Activated B cell treated with CpG ODN at 0.5 μM for 24 hours (primary cell): Measurements from ENCODE around the gene INSC. TPM values are rescaled to one million over a fixed set of nuclear protein-coding genes. Genes with fewer than 3 reads are reported as not detected.

Experiments used
- ATAC-seq: fragments of 200-7000 bp; cut with Tn5 transposase; one replicate; pipeline ENCODE4 v1.10.0; 2021; ENCODE audit warnings: low read depth, mild to moderate bottlenecking, moderate library complexity
- CTCF ChIA-PET: fragments of 350-600 bp; sonication (Branson Sonifier 250); formaldehyde crosslinking; loops from one replicate; lab custom pipeline; 2021; ENCODE audit warnings: antibody characterized with exemption; lab: Charles Lee
- POLR2A ChIA-PET: fragments of 350-600 bp; sonication (Branson Sonifier 250); formaldehyde crosslinking; loops from one replicate; lab custom pipeline; 2021; ENCODE audit warnings: antibody characterized with exemption; lab: Charles Lee
- DNase-seq: peaks from one replicate; pipeline ENCODE4 v3.0.0; 2022
- H3K27ac Mint-ChIP-seq: one replicate; pipeline ENCODE4 v1.8.0; 2020; ENCODE audit warnings: mixed read lengths
- H3K27me3 Mint-ChIP-seq: one replicate; pipeline ENCODE4 v1.8.0; 2021; ENCODE audit warnings: mixed read lengths
- H3K36me3 Mint-ChIP-seq: one replicate; pipeline ENCODE4 v1.8.0; 2021; ENCODE audit warnings: low read depth, mixed read lengths
- H3K4me1 Mint-ChIP-seq: one replicate; pipeline ENCODE4 v1.8.0; 2021; ENCODE audit warnings: mixed read lengths
- H3K4me3 Mint-ChIP-seq: one replicate; pipeline ENCODE4 v1.8.0; 2020; ENCODE audit warnings: mild to moderate bottlenecking, mixed read lengths
- H3K9me3 Mint-ChIP-seq: one replicate; pipeline ENCODE4 v1.8.0; 2020; ENCODE audit warnings: mixed read lengths
- intact Hi-C: fragments of 100-400 bp; cut with micrococcal nuclease; formaldehyde crosslinking; loops from one replicate; pipeline ENCODE4 v1.15.1; 2024
- total RNA-seq: library from RNA; stranded (reverse); gene quantifications from 2 replicates; pipeline ENCODE4 v1.2.3, GENCODE V29; 2022
- TF ChIP-seq, protein P1 (sequence below): fragments of 200-600 bp; IDR thresholded peaks from one replicate; pipeline ENCODE4 v1.8.0; 2022; ENCODE audit warnings: antibody characterized with exemption, mild to moderate bottlenecking

INSC gene
- total RNA-seq, 1 donor from 2014 or later: not detected

DNA sequence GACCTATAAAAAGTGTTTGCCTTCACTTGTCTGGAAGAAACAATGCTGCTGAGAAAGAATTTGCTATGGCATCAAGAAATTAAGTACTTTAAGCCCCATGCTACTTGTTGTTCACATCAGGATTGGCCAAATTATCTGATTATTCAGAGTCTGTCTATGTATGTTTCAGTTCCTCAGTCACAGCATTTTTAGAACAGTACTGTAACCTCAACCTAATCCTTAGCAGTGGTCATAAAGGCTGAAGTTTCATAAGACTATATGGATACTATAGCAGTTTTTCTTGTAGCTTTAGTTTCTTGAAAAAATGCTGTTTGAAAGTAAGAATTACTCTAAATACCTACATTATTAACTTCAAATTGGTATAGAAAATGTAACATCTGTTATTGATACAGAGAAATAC is 153.9 kb downstream of the INSC start:
- POLR2A ChIA-PET: no interaction called here
- DNase-seq: no peak
- H3K36me3 Mint-ChIP-seq: no peaks in the 10 kb centered on the region
- peaks cover 3% of the 10 kb centered on the region for H3K27me3 Mint-ChIP-seq
- peaks cover 12% of the 10 kb centered on the region for H3K9me3 Mint-ChIP-seq
- intact Hi-C loops: no loop called here
- no peak overlapping the region for H3K4me3 Mint-ChIP-seq
- no peak for ATAC-seq
- CTCF ChIA-PET: no interaction called here
- no peak overlapping the region for H3K27ac Mint-ChIP-seq
- no peaks in the 10 kb centered on the region for H3K4me1 Mint-ChIP-seq
- TF ChIP-seq, protein P1, sequence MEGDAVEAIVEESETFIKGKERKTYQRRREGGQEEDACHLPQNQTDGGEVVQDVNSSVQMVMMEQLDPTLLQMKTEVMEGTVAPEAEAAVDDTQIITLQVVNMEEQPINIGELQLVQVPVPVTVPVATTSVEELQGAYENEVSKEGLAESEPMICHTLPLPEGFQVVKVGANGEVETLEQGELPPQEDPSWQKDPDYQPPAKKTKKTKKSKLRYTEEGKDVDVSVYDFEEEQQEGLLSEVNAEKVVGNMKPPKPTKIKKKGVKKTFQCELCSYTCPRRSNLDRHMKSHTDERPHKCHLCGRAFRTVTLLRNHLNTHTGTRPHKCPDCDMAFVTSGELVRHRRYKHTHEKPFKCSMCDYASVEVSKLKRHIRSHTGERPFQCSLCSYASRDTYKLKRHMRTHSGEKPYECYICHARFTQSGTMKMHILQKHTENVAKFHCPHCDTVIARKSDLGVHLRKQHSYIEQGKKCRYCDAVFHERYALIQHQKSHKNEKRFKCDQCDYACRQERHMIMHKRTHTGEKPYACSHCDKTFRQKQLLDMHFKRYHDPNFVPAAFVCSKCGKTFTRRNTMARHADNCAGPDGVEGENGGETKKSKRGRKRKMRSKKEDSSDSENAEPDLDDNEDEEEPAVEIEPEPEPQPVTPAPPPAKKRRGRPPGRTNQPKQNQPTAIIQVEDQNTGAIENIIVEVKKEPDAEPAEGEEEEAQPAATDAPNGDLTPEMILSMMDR: no peak

DNA sequence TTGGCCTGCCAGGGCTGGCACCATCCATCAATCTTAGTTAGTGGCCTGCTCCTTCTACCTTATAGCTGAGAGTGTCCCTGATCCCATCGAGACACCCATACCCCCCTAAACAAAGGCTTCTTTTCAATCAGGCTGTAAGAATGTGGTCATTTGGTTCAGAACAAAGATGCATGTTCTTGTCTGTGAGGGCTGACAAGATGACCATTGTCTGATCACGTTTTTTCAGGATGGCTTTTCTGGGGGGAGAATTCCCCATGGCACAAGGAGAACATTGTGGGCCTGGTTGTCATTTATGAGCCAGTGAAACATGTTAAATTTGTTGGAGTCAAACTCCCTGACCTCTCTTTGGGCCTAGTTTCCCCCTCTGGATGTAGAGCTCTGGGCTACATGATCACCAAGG is 160.4 kb downstream of the INSC start:
- H3K27me3 Mint-ChIP-seq: peaks cover 16% of the 10 kb centered on the region
- TF ChIP-seq, protein P1: no peak
- H3K27ac Mint-ChIP-seq: no peak overlapping the region
- DNase-seq (no peak), ATAC-seq (no peak)
- no peak overlapping the region for H3K4me3 Mint-ChIP-seq
- H3K9me3 Mint-ChIP-seq: no peaks in the 10 kb centered on the region
- ChIA-PET POLR2A (no interaction called here), CTCF (no interaction called here)
- no peaks in the 10 kb centered on the region for H3K4me1 Mint-ChIP-seq
- H3K36me3 Mint-ChIP-seq: no peaks in the 10 kb centered on the region
- intact Hi-C loops: no loop called here

DNA sequence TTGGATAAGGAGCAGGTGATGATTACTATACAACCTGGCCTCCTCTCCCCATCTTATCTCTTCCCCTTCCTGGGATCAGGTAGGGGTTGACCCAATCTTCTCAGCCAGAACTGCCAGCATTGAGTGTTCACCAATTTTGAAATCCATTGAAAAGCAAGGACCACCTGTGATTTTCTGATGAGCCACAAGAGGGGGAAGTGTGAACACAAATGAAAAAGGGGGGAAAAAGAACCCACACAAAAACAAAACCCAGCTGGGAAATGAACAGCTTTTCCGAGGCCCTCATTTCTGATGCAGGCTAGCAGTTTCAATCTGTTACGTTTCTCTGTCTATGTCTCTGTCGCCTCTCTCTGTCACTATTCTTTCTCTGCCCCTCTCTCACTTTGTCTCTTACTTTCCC is 161.9 kb downstream of the INSC start:
- Mint-ChIP-seq H3K4me3 (no peak overlapping the region), H3K9me3 (no peaks in the 10 kb centered on the region), H3K4me1 (no peaks in the 10 kb centered on the region), H3K27me3 (peaks cover 16% of the 10 kb centered on the region), H3K27ac (no peak overlapping the region), H3K36me3 (no peaks in the 10 kb centered on the region)
- POLR2A ChIA-PET: no interaction called here
- ATAC-seq (no peak), DNase-seq (no peak)
- TF ChIP-seq, protein P1: no peak
- intact Hi-C loops: no loop called here
- CTCF ChIA-PET: no interaction called here

DNA sequence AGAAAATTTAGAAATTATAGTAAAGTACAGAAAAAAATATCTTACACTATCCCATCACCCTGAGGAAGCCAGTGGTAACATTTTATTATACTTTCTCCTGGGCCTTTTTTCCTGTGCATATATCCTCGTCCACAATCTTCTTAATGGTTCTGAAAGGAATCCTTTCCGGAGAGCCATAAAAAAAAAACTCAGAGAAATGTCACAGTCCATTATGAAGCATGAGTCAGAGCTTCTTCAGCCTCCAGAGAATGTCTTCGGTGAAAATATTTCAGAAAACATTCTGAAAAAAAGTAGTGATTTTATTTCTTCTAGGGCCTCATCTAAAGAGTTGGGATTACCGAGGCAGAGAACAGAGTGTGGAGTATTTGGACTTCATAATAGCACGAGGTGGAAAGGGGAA is 163.4 kb downstream of the INSC start:
- no peaks in the 10 kb centered on the region for H3K9me3 Mint-ChIP-seq
- H3K27ac Mint-ChIP-seq: no peak overlapping the region
- TF ChIP-seq, protein P1: no peak
- H3K4me3 Mint-ChIP-seq: no peak overlapping the region
- intact Hi-C loops: no loop called here
- POLR2A ChIA-PET: no interaction called here
- peaks cover 15% of the 10 kb centered on the region for H3K27me3 Mint-ChIP-seq
- H3K36me3 Mint-ChIP-seq: no peaks in the 10 kb centered on the region
- DNase-seq (no peak), ATAC-seq (no peak)
- no peaks in the 10 kb centered on the region for H3K4me1 Mint-ChIP-seq
- CTCF ChIA-PET: no interaction called here

DNA sequence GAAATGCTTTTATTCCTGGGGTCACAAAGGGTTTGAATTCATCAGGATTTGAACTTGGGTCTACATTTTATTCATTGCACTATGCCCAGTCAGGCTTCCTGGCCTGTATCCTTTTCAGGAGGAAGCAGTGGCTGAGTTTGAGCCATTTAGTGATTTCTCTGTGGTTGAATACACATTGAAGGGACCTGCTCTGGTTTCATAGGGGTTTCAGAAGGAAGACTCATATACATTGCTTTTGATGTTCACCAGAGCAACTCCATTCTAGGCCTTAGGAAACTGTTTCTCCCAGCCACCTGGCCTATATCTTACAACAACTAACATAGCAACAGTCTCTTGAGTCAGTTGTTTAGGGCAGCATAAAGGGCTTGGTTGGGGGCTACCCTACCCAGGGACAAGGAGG is 165.7 kb downstream of the INSC start:
- H3K36me3 Mint-ChIP-seq: no peaks in the 10 kb centered on the region
- intact Hi-C loops: no loop called here
- ChIA-PET POLR2A (no interaction called here), CTCF (no interaction called here)
- ATAC-seq (no peak), DNase-seq (no peak)
- H3K9me3 Mint-ChIP-seq: no peaks in the 10 kb centered on the region
- peaks cover 10% of the 10 kb centered on the region for H3K27me3 Mint-ChIP-seq
- no peaks in the 10 kb centered on the region for H3K4me1 Mint-ChIP-seq
- no peak overlapping the region for H3K4me3 Mint-ChIP-seq
- TF ChIP-seq, protein P1: no peak
- H3K27ac Mint-ChIP-seq: no peak overlapping the region
